Keratinocyte (primary cell): ENCODE data around the gene LAMP2.

Source experiments
- EZH2 ChIP-seq: IDR thresholded peaks from one replicate; pipeline ENCODE4 v1.6.1; 2012; ENCODE audit warnings: inconsistent platforms, mild to moderate bottlenecking, low read length, moderate library complexity
- TF ChIP-seq, protein P1 (sequence below), 3 experiments: IDR thresholded peaks in 1 of 3; conservative IDR thresholded peaks in 1 of 3; optimal IDR thresholded peaks in 1 of 3; 2 replicates in 2 of 3; 3 replicates in 1 of 3; pipeline versions ENCODE3 to v1.5.1; 2011; ENCODE audit warnings: low read length in 3 of 3, mild to moderate bottlenecking in 3 of 3, moderate library complexity in 2 of 3, control low read depth in 1 of 3, inconsistent platforms in 1 of 3; ENCODE audit not compliant: insufficient read depth in 2 of 3; ENCODE audit errors: extremely low read depth in 1 of 3

- TF ChIP-seq, protein P1, sequence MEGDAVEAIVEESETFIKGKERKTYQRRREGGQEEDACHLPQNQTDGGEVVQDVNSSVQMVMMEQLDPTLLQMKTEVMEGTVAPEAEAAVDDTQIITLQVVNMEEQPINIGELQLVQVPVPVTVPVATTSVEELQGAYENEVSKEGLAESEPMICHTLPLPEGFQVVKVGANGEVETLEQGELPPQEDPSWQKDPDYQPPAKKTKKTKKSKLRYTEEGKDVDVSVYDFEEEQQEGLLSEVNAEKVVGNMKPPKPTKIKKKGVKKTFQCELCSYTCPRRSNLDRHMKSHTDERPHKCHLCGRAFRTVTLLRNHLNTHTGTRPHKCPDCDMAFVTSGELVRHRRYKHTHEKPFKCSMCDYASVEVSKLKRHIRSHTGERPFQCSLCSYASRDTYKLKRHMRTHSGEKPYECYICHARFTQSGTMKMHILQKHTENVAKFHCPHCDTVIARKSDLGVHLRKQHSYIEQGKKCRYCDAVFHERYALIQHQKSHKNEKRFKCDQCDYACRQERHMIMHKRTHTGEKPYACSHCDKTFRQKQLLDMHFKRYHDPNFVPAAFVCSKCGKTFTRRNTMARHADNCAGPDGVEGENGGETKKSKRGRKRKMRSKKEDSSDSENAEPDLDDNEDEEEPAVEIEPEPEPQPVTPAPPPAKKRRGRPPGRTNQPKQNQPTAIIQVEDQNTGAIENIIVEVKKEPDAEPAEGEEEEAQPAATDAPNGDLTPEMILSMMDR (optimal IDR thresholded peaks at IDR 0.05 in 1 of 3, IDR thresholded peaks at IDR 0.05 in 1 of 3, conservative IDR thresholded peaks at IDR 0.05 in 1 of 3; ENCODE audit: extremely low read depth in 1 of 3, insufficient read depth in 2 of 3, low read length in 3 of 3), result no peak
- TF ChIP-seq EZH2, result no peak
These were observed 42.5 kb downstream of the LAMP2 start for GRCh38 chrX:120426599-120426998.
